ENCODE measurements around the gene NR2F1. TPM values are rescaled to one million over a fixed set of nuclear protein-coding genes. Genes with fewer than 3 reads are reported as not detected.

NR2F1 gene
- total RNA-seq, 1 donor from 2014 or later: 97.2 TPM

DNA sequence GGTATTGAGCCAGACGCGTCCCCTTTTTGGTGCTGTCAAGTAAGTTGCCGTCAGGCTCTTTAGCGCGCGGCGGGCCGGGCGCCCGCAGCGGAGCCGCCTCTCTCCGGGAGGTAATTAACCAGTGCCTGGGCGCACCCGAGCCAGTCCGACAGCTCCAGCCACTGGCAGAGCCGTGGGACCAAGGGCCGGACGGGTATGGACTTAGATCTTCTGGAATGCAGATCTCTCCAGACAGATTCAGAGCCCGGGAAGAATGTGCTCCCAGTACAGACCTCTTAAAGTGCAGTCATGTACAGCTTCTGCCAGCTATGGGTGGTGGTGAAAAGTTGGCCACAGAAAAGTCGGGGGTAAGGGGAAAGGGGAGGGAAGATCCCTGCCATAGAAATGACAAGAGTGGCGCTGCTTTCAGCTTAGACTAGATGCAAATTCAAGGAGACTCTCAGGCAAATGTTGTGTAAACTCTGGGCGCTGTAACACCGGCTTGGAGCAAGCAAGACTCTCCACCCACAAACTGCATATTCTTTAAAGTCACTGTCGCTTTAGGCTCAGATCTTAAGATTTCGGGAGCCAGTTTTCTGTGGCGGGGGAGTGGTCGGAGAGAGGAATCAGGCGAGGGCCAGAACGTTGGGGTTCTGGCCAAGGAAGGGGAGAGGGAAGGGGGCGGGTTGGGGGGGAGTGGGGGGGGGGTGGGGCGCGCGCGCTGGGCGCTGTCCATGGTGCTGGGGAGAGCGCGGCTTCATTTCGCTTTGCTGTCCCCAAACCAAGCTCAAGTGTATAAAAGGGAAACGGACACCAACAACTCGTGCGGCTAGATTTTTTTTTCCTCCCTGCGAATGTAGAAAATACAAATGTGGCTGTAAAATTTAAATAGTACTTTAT, 29.2 kb downstream of the NR2F1 start:
- H3K27ac ChIP-seq: no peak overlapping the region
- peaks cover 11% of the 10 kb centered on the region for H3K4me1 ChIP-seq
- no peaks in the 10 kb centered on the region for H3K36me3 ChIP-seq
- H3K9me3 ChIP-seq: no peaks in the 10 kb centered on the region
- H3K4me3 ChIP-seq: peak overlapping the region in 1 of 2 donors; percentile 25
- intact Hi-C loops (cut with DNase I): no loop called here
- no peak for DNase-seq (ENCODE audit: extremely low spot score in 2 of 2)
- peaks cover 6% of the 10 kb centered on the region for H3K27me3 ChIP-seq
- TF ChIP-seq POLR2AphosphoS5 (IDR thresholded peaks at IDR 0.05; ENCODE audit: insufficient read depth in 1 of 2, low read depth in 1 of 2) (no peak), POLR2A (IDR thresholded peaks at IDR 0.05) (no peak)
- TF ChIP-seq, protein P1, sequence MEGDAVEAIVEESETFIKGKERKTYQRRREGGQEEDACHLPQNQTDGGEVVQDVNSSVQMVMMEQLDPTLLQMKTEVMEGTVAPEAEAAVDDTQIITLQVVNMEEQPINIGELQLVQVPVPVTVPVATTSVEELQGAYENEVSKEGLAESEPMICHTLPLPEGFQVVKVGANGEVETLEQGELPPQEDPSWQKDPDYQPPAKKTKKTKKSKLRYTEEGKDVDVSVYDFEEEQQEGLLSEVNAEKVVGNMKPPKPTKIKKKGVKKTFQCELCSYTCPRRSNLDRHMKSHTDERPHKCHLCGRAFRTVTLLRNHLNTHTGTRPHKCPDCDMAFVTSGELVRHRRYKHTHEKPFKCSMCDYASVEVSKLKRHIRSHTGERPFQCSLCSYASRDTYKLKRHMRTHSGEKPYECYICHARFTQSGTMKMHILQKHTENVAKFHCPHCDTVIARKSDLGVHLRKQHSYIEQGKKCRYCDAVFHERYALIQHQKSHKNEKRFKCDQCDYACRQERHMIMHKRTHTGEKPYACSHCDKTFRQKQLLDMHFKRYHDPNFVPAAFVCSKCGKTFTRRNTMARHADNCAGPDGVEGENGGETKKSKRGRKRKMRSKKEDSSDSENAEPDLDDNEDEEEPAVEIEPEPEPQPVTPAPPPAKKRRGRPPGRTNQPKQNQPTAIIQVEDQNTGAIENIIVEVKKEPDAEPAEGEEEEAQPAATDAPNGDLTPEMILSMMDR (IDR thresholded peaks at IDR 0.05): no peak

DNA sequence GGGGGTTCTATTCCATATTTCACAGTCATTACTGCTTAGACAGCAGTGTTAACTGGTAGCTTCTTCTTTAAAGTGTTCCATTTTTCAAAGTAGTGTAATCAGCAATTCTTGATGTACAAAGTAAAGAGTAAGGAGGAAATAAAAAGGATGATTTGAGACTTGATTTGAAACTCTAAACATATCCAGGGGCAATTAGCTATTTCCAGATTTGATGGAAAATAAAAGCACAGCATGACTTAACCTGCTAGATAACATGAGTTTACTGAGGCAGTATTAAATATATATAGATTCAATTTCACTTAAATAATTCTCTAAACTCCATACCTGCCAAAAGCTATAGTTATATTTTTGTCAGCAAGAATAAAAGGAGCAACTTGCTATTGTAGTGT, 29.8 kb downstream of the NR2F1 start:
- H3K27ac ChIP-seq: no peak overlapping the region
- no peak for DNase-seq (ENCODE audit: extremely low spot score in 2 of 2)
- H3K4me3 ChIP-seq: no peak overlapping the region
- no peaks in the 10 kb centered on the region for H3K36me3 ChIP-seq
- peaks cover 11% of the 10 kb centered on the region for H3K4me1 ChIP-seq
- intact Hi-C loops (cut with DNase I): no loop called here
- no peaks in the 10 kb centered on the region for H3K9me3 ChIP-seq
- TF ChIP-seq, protein P1 (IDR thresholded peaks at IDR 0.05): no peak
- TF ChIP-seq POLR2A (IDR thresholded peaks at IDR 0.05) (no peak), POLR2AphosphoS5 (IDR thresholded peaks at IDR 0.05; ENCODE audit: insufficient read depth in 1 of 2, low read depth in 1 of 2) (no peak)
- peaks cover 6% of the 10 kb centered on the region for H3K27me3 ChIP-seq

DNA sequence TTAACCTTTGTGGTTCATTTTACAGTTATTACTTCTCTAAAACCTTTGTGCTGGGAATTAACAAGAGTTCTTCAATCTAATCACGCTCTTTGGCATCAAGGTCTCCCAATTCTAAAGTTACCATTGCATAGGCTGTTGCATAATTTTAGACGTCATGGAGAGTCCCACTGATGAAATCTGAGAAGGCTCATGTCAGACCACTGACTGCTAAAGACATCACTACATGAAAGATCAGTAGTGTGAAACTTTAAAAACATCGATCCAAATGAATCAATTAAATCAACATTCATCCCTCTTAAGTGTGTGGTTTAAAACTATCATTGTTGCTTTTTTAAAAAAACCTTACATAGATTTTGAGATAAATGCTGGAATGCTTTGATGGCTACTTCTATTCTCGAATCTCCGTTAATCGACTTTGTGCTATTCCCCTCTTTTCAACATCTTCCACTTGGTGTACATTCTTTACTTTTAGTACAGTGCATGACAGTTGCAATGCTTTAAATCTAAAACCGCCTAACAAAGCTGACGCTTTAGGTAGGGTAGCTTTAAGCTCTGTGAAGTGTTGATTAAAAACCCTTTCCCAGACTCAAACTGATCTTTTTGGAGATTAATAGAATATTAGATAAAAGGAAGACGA, 33.6 kb downstream of the NR2F1 start:
- H3K36me3 ChIP-seq: no peaks in the 10 kb centered on the region
- no peaks in the 10 kb centered on the region for H3K9me3 ChIP-seq
- TF ChIP-seq POLR2AphosphoS5 (IDR thresholded peaks at IDR 0.05; ENCODE audit: insufficient read depth in 1 of 2, low read depth in 1 of 2) (no peak), POLR2A (IDR thresholded peaks at IDR 0.05) (no peak)
- TF ChIP-seq, protein P1 (IDR thresholded peaks at IDR 0.05): no peak
- no peak overlapping the region for H3K27ac ChIP-seq
- no peak for DNase-seq (ENCODE audit: extremely low spot score in 2 of 2)
- intact Hi-C loops (cut with DNase I): no loop called here
- peaks cover 6% of the 10 kb centered on the region for H3K27me3 ChIP-seq
- peaks cover 8% of the 10 kb centered on the region for H3K4me1 ChIP-seq
- H3K4me3 ChIP-seq: no peak overlapping the region

DNA sequence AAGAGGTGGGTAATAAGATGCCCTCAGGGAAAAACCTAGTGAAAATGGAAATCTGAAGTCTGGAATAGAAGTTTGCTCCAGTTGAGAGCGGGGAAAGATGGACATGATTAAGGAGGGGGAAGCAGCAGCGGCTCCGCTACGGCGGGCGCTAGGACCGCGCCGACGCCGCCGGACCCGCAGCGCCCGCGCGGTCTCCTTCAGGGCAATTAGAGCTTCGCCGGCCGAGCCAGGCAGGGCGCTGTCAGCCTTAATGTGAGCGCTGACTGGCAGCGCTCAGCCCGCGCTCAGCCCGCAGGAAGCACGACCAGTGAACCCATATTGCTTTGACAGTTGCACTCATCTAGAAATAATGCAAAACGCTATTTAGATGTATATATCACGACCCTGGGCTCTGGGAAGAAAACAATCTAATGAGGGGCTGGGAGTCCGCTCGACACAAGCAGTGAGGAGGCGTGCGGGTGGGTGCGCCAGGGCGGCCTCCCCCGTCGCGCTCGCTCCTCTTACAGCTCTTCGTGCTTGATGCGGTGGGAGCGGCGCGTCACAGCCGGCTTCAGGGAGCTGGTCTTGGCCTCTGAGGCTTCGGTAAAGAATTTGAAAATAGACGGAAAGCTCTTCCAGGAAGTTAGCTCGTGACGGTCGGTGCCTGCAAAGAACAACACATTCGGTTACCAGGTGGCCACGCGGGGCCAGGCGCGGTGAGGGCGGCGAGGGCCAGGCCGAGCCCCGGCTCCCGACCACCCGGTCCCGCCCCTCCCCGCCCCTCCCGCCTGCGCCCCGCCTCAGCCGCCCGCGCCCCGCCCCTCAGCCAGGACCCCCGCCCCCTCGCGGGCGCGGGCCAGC, 37.7 kb downstream of the NR2F1 start:
- Histone ChIP-seq H3K9me3 (no peaks in the 10 kb centered on the region), H3K4me1 (no peaks in the 10 kb centered on the region), H3K36me3 (no peaks in the 10 kb centered on the region), H3K27ac (peak overlapping the region; percentile 78), H3K27me3 (no peaks in the 10 kb centered on the region), H3K4me3 (peak overlapping the region; percentile 76)
- intact Hi-C loops (cut with DNase I): no loop called here
- DNase-seq (ENCODE audit: extremely low spot score in 2 of 2): no peak
- TF ChIP-seq POLR2A (IDR thresholded peaks at IDR 0.05) (no peak), POLR2AphosphoS5 (IDR thresholded peaks at IDR 0.05; ENCODE audit: insufficient read depth in 1 of 2, low read depth in 1 of 2) (peak in 1 of 2 donors; percentile 5)

DNA sequence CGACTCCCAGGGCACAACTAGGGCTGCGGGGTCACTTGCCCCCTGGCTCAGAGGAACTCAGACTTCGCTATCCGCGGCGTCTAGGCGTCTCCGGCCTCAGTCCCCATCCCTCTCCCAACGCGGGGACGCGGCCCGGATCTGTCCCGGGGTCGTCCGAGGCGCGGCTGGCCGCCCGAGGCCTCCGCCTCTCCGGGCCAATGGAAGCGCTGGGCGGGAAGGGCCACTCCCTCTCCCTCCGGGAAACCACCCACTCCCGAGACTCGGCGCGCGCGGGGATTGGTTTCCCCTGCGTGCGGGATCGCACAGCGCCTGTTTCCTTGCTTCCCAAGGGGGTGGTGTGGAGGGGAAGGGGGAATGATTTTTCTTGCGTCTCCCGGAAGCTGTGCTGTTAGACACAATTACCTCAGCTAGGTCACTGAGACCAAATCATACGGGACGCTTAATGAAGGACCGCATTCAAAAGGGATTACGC, 38.3 kb downstream of the NR2F1 start:
- TF ChIP-seq POLR2AphosphoS5 (IDR thresholded peaks at IDR 0.05; ENCODE audit: insufficient read depth in 1 of 2, low read depth in 1 of 2): peak in 1 of 2 donors; percentile 81
- TF ChIP-seq, protein P1 (IDR thresholded peaks at IDR 0.05): no peak
- TF ChIP-seq POLR2A (IDR thresholded peaks at IDR 0.05): peak in 1 of 2 donors; percentile 7
- Histone ChIP-seq H3K9me3 (no peaks in the 10 kb centered on the region), H3K36me3 (no peaks in the 10 kb centered on the region), H3K4me3 (peak overlapping the region; percentile 76), H3K4me1 (no peaks in the 10 kb centered on the region), H3K27ac (peak overlapping the region; percentile 78), H3K27me3 (no peaks in the 10 kb centered on the region)
- peak in 1 of 2 donors; percentile 92 for DNase-seq (ENCODE audit: extremely low spot score in 2 of 2)
- intact Hi-C loops (cut with DNase I): no loop called here

Data from vagina (tissue), 2 donors.